ENCODE measurements around the gene KRT82. TPM values are rescaled to one million over a fixed set of nuclear protein-coding genes. Genes with fewer than 3 reads are reported as not detected.
"Not testable (repeated sequence)": the region's sequence is repeated elsewhere in the genome, so short reads cannot be mapped to it uniquely, and the experiment has no call there.

Gene KRT82
- total RNA-seq, 1 donor from 2014 or later, result not detected

GRCh38 chr12:52413782-52414345 is 7.7 kb upstream of the KRT82 start:
- no peak for DNase-seq (ENCODE audit: extremely low read depth, low read depth, low spot score)

GRCh38 chr12:52413202-52413601 is 7.1 kb upstream of the KRT82 start:
- DNase-seq (ENCODE audit: extremely low read depth, low read depth, low spot score), result no peak

GRCh38 chr12:52411815-52412214 is 5.7 kb upstream of the KRT82 start:
- no peak for DNase-seq (ENCODE audit: extremely low read depth, low read depth, low spot score)

- not testable (repeated sequence) for DNase-seq (ENCODE audit: extremely low read depth, low read depth, low spot score)
These were observed 4.6 kb upstream of the KRT82 start for GRCh38 chr12:52410589-52411248.

GRCh38 chr12:52407918-52408317 is 1.8 kb upstream of the KRT82 start:
- DNase-seq (ENCODE audit: extremely low read depth, low read depth, low spot score), result no peak

GRCh38 chr12:52404951-52405350 is 1.2 kb downstream of the KRT82 start:
- no peak for DNase-seq (ENCODE audit: extremely low read depth, low read depth, low spot score)

- no peak for DNase-seq (ENCODE audit: extremely low read depth, low read depth, low spot score)
These were observed 2.6 kb downstream of the KRT82 start for GRCh38 chr12:52403561-52403960.

- no peak for DNase-seq (ENCODE audit: extremely low read depth, low read depth, low spot score)
These were observed 3.1 kb downstream of the KRT82 start for GRCh38 chr12:52402873-52403540.

GRCh38 chr12:52402377-52402776 is 3.8 kb downstream of the KRT82 start:
- DNase-seq (ENCODE audit: extremely low read depth, low read depth, low spot score), result no peak

- no peak for DNase-seq (ENCODE audit: extremely low read depth, low read depth, low spot score)
These were observed 4.2 kb downstream of the KRT82 start for GRCh38 chr12:52401926-52402325.

- no peak for DNase-seq (ENCODE audit: extremely low read depth, low read depth, low spot score)
These were observed 4.6 kb downstream of the KRT82 start for GRCh38 chr12:52401526-52401925.

GRCh38 chr12:52400906-52401305 is 5.2 kb downstream of the KRT82 start:
- DNase-seq (ENCODE audit: extremely low read depth, low read depth, low spot score), result no peak

GRCh38 chr12:52399756-52400155 is 6.4 kb downstream of the KRT82 start:
- DNase-seq (ENCODE audit: extremely low read depth, low read depth, low spot score), result no peak

GRCh38 chr12:52398176-52398575 is 8.0 kb downstream of the KRT82 start:
- no peak for DNase-seq (ENCODE audit: extremely low read depth, low read depth, low spot score)

GRCh38 chr12:52396656-52397055 is 9.5 kb downstream of the KRT82 start:
- no peak for DNase-seq (ENCODE audit: extremely low read depth, low read depth, low spot score)

- no peak for DNase-seq (ENCODE audit: extremely low read depth, low read depth, low spot score)
These were observed 10.2 kb downstream of the KRT82 start for GRCh38 chr12:52395761-52396434.

- DNase-seq (ENCODE audit: extremely low read depth, low read depth, low spot score), result no peak
These were observed 11.2 kb downstream of the KRT82 start for GRCh38 chr12:52394836-52395405.

- DNase-seq (ENCODE audit: extremely low read depth, low read depth, low spot score), result no peak
These were observed 13.6 kb downstream of the KRT82 start for GRCh38 chr12:52392465-52393007.

- DNase-seq (ENCODE audit: extremely low read depth, low read depth, low spot score), result no peak
These were observed 14.5 kb downstream of the KRT82 start for GRCh38 chr12:52391618-52392002.

GRCh38 chr12:52390739-52391617 is 15.2 kb downstream of the KRT82 start:
- DNase-seq (ENCODE audit: extremely low read depth, low read depth, low spot score), result no peak
